Upper lobe of right lung (tissue), 1 donor: ENCODE results near the gene ALDH9A1. TPM values are rescaled to one million over a fixed set of nuclear protein-coding genes. Genes with fewer than 3 reads are reported as not detected.
A peak's percentile ranks its signal among the peaks of the same experiment; 100 is the strongest.
"Not testable (repeated sequence)": the region's sequence is repeated elsewhere in the genome, so short reads cannot be mapped to it uniquely, and the experiment has no call there.

Experiments
- ATAC-seq: fragments of 200-7000 bp; cut with Tn5 transposase; one replicate; pipeline ENCODE4 v1.9.1; 2020; ENCODE audit warnings: mild to moderate bottlenecking, moderate library complexity
- DNase-seq: peaks from one replicate; pipeline ENCODE4 v3.0.0-alpha.2; 2020
- H3K27ac ChIP-seq: fragments of 200-600 bp; one replicate; pipeline ENCODE4 v1.8.0; 2022
- H3K27me3 ChIP-seq: fragments of 200-600 bp; one replicate; pipeline ENCODE4 v1.8.0; 2022; ENCODE audit warnings: mild to moderate bottlenecking
- H3K36me3 ChIP-seq: fragments of 200-600 bp; one replicate; pipeline ENCODE4 v1.8.0; 2022
- H3K4me1 ChIP-seq: fragments of 200-600 bp; one replicate; pipeline ENCODE4 v1.8.0; 2022
- H3K4me3 ChIP-seq: fragments of 200-600 bp; one replicate; pipeline ENCODE4 v1.8.0; 2022; ENCODE audit warnings: mild to moderate bottlenecking
- H3K9me3 ChIP-seq: fragments of 200-600 bp; one replicate; pipeline ENCODE4 v1.8.0; 2022
- CTCF ChIP-seq: fragments of 200-600 bp; IDR thresholded peaks from one replicate; pipeline ENCODE4 v1.8.0; 2022; ENCODE audit warnings: antibody characterized with exemption
- intact Hi-C: fragments of 100-400 bp; cut with DNase I; formaldehyde crosslinking; loops from one replicate; pipeline ENCODE4 v1.11.0; 2022
- total RNA-seq: library from RNA; stranded (reverse); fragmentation: NEBNext Ultra II Directional; extraction: Animal tissue kit (Norgen Biotek cat#: 25700); gene quantifications from one replicate; pipeline ENCODE4 v1.2.1, GENCODE V29; 2021
- donor health status: DM: no; HTN: yes; CAD: no; lungs with severe emphysema.

ALDH9A1 gene
- total RNA-seq, 1 donor from 2014 or later: 68.5 TPM

DNA sequence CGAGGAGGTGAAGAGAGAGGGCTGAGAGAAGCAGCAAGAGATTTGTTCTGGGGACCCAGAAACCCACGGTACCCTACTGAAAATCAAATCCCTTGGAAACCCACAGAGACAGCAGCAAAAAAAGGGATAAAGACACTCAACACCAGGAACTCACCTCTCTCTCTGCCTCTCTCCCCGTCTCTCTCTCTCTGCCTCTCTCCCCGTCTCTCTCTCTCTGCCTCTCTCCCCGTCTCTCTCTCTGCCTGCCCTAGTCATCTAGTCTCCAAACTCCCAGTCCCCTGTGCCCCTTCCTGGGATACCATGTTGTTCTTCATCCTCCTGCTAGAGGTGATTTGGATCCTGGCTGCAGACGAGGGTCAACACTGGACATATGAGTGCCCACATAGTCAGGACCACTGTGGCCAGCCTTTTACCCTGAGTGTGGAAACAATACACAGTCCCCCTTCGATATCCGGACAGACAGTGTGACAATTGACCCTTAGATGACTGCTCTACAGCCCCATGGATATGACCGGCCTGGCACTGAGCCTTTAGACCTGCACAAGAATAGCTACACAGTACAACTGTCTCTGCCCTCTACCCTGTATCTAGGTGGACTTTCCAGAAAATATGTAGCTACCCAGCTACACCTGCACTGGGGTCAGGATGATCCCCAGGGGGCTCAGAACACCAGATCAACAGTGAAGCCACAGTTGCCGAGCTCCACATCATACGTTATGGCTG lies 9.8 kb upstream of the ALDH9A1 start:
- Histone ChIP-seq H3K4me1 (no peaks in the 10 kb centered on the region), H3K9me3 (no peaks in the 10 kb centered on the region), H3K36me3 (no peaks in the 10 kb centered on the region), H3K27me3 (peaks cover 6% of the 10 kb centered on the region), H3K27ac (no peak overlapping the region), H3K4me3 (no peak overlapping the region)
- ATAC-seq (no peak), DNase-seq (no peak)
- no peak for TF ChIP-seq CTCF
- intact Hi-C loops: no loop called here

DNA sequence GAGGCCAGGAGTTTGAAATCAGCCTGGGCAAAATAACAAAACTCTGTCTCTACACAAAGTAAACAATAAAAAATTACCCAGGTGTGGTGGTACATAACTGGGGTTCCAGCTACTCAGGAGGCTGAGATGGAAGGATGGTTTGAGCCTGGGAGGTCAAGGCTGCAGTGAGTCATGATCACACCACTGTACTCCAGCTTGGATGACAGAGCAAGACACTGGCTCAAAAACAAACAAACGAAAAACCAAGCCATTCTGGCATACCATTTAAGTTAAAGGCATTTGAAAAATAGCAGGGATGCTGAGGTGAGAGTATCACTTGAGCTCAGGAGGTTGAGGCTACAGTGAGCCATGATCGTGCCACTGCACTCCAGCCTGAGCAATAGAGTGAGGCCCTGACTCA lies 5.3 kb upstream of the ALDH9A1 start:
- DNase-seq: no peak
- Histone ChIP-seq H3K36me3 (no peaks in the 10 kb centered on the region), H3K27me3 (peaks cover 6% of the 10 kb centered on the region), H3K4me3 (no peak overlapping the region), H3K27ac (no peak overlapping the region), H3K9me3 (no peaks in the 10 kb centered on the region), H3K4me1 (no peaks in the 10 kb centered on the region)
- intact Hi-C loops: no loop called here
- ATAC-seq: no peak
- no peak for TF ChIP-seq CTCF

- H3K4me1 ChIP-seq, ATAC-seq, H3K27ac ChIP-seq, H3K27me3 ChIP-seq, H3K36me3 ChIP-seq, H3K9me3 ChIP-seq, H3K4me3 ChIP-seq, intact Hi-C loops, DNase-seq: not testable (repeated sequence)
Measured at GRCh38 chr1:165701922-165702321, 3.6 kb upstream of the ALDH9A1 start.

- Histone ChIP-seq H3K27me3 (no peaks in the 10 kb centered on the region), H3K9me3 (no peaks in the 10 kb centered on the region), H3K27ac (no peak overlapping the region), H3K36me3 (no peaks in the 10 kb centered on the region), H3K4me1 (peaks cover 22% of the 10 kb centered on the region), H3K4me3 (no peak overlapping the region)
- DNase-seq (no peak), ATAC-seq (no peak)
- no peak for TF ChIP-seq CTCF
- intact Hi-C loops: no loop called here
Measured at GRCh38 chr1:165699577-165699976, 1.2 kb upstream of the ALDH9A1 start.

- H3K4me3 ChIP-seq: peak overlapping the region; percentile 71
- H3K9me3 ChIP-seq: no peaks in the 10 kb centered on the region
- no peak for TF ChIP-seq CTCF
- no peak for DNase-seq
- H3K36me3 ChIP-seq: no peaks in the 10 kb centered on the region
- peak overlapping the region; percentile 96 for H3K27ac ChIP-seq
- intact Hi-C loops: no loop called here
- no peak for ATAC-seq
- H3K4me1 ChIP-seq: peaks cover 22% of the 10 kb centered on the region
- H3K27me3 ChIP-seq: no peaks in the 10 kb centered on the region
Measured at GRCh38 chr1:165698761-165699052, 345 bp upstream of the ALDH9A1 start.

DNA sequence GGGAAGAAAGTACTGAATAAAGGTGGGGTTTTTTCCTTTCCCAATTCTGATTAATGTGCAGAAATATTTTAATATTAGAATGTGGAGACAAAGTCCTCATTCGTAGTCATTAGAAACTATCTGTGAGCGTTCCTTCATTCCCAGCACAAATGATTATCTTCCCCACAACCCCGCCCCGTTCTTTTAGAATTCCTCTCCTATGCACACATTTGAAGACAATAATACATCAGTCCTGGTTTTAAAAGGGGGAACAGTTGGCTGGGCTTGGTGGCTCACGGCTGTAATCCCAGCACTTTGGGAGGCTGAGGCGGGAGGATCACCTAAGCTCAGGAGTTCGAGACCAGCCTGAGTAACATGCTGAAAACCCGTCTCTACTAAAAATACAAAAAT lies 876 bp downstream of the ALDH9A1 start:
- Histone ChIP-seq H3K4me3 (peak overlapping the region; percentile 71), H3K27me3 (no peaks in the 10 kb centered on the region), H3K27ac (peak overlapping the region; percentile 96), H3K36me3 (no peaks in the 10 kb centered on the region), H3K4me1 (peaks cover 22% of the 10 kb centered on the region), H3K9me3 (no peaks in the 10 kb centered on the region)
- intact Hi-C loops: no loop called here
- DNase-seq (no peak), ATAC-seq (no peak)
- TF ChIP-seq CTCF: no peak
